Right lobe of liver (tissue), 6 donors: ENCODE measurements around the gene SEMA4F. TPM values are rescaled to one million over a fixed set of nuclear protein-coding genes. Genes with fewer than 3 reads are reported as not detected.

Experiments used
- ATAC-seq, 4 donors: fragments of 200-7000 bp; cut with Tn5 transposase; one replicate each; pipeline ENCODE4 v1.9.1; 2020; ENCODE audit warnings: mild to moderate bottlenecking in 4 of 4, moderate library complexity in 4 of 4
- DNase-seq, 3 donors: peaks; one replicate each; pipeline ENCODE4 v3.0.0-alpha.2; 2020
- H3K27ac ChIP-seq, 3 donors: fragments of 200-600 bp; one replicate each; pipeline ENCODE4 v1.8.0; 2022
- H3K27me3 ChIP-seq, 2 donors: fragments of 200-600 bp; one replicate each; pipeline ENCODE4 v1.8.0; 2022
- H3K36me3 ChIP-seq, 4 donors: fragments of 200-600 bp; sonication (generic) in 1 of 4; one replicate each; pipeline versions ENCODE4 v1.5.1 to v1.8.0; 2017 to 2022; ENCODE audit warnings: control low read depth in 1 of 4
- H3K4me1 ChIP-seq, 4 donors: fragments of 200-600 bp; sonication (generic) in 1 of 4; one replicate each; pipeline versions ENCODE4 v1.5.1 to v1.8.0; 2017 to 2022; ENCODE audit warnings: control low read depth in 1 of 4
- H3K4me3 ChIP-seq, 3 donors: fragments of 200-600 bp; one replicate each; pipeline ENCODE4 v1.8.0; 2022
- H3K9me3 ChIP-seq, 4 donors: fragments of 200-600 bp; sonication (generic) in 1 of 4; one replicate each; pipeline versions ENCODE4 v1.5.1 to v1.8.0; 2017 to 2022; ENCODE audit warnings: control low read depth in 1 of 4
- POLR2A ChIP-seq: fragments of 450-650 bp; IDR thresholded peaks from one replicate; pipeline ENCODE4 v1.6.1; 2017; ENCODE audit warnings: antibody characterized with exemption, mild to moderate bottlenecking
- WGBS: methylation state at CpG from one replicate; pipeline ENCODE4 v1.1.6; 2018; ENCODE audit warnings: low coverage, low lambda C conversion rate; ENCODE audit not compliant: insufficient coverage; ENCODE audit errors: missing lambda C conversion rate; 5-methylcytosine and 5-hydroxymethylcytosine counted together
- intact Hi-C, 2 donors: fragments of 100-400 bp; cut with DNase I; formaldehyde crosslinking; loops; one replicate each; pipeline versions ENCODE4 v1.11.2 to v1.14.1; 2022
- total RNA-seq, 6 experiments: library from RNA; depleted of rRNA in 2 of 6; stranded (reverse); fragments of >200 nt in 2 of 6; fragmentation: NEBNext Ultra II Directional in 3 of 6; extraction: Animal tissue kit (Norgen Biotek cat#: 25700) in 3 of 6; gene quantifications; one replicate each; pipeline versions ENCODE4 v1.1.0 to v1.2.4, GENCODE V29; 2016 to 2023
- TF ChIP-seq, protein P1 (sequence below), 4 donors: fragments of 200-600 bp in 3 of 4; fragments of 450-650 bp in 1 of 4; IDR thresholded peaks; one replicate each; pipeline versions ENCODE4 v1.5.1 to v1.8.0; 2016 to 2022; ENCODE audit warnings: antibody characterized with exemption in 4 of 4, mild to moderate bottlenecking in 2 of 4
- donor health status: DM: no; HTN: yes; CAD: no.
- donor health status: DM: no; HTN: no; CAD: no.
- donor health status: DM: no; HTN: no; CAD: no.
- donor health status: DM: no; HTN: yes; CAD: no.
- donor health status: DM: no; HTN: yes; CAD: no.

The SEMA4F gene
- total RNA-seq, 6 experiments from 2014 or later: 1.1 to 2.3 (median 1.6) TPM

DNA sequence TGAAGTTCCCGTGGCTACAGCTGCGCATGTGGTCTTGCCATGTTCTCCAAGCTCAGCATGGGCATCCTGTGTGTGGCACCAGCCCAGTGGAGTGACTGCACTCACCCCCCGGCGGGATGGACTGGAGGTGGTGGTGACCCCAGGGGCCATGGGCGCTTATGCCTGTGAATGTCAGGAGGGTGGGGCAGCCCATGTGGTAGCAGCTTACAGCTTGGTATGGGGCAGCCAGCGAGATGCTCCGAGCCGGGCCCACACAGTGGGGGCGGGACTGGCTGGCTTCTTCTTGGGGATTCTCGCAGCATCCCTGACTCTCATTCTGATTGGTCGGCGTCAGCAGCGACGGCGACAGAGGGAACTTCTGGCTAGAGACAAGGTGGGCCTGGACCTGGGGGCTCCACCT lies 25.6 kb downstream of the SEMA4F start:
- H3K27me3 ChIP-seq: no peaks in the 10 kb centered on the region
- no peak overlapping the region for H3K27ac ChIP-seq
- H3K36me3 ChIP-seq: no peaks in the 10 kb centered on the region
- intact Hi-C loops: loop anchor here in 1 of 2 donors (5.0 kb wide), 1 partner anchor 198 kb away; no protein-coding TSS in a partner anchor
- ATAC-seq (no peak), DNase-seq (no peak)
- H3K4me1 ChIP-seq: no peaks in the 10 kb centered on the region
- no peak for TF ChIP-seq POLR2A
- TF ChIP-seq, protein P1, sequence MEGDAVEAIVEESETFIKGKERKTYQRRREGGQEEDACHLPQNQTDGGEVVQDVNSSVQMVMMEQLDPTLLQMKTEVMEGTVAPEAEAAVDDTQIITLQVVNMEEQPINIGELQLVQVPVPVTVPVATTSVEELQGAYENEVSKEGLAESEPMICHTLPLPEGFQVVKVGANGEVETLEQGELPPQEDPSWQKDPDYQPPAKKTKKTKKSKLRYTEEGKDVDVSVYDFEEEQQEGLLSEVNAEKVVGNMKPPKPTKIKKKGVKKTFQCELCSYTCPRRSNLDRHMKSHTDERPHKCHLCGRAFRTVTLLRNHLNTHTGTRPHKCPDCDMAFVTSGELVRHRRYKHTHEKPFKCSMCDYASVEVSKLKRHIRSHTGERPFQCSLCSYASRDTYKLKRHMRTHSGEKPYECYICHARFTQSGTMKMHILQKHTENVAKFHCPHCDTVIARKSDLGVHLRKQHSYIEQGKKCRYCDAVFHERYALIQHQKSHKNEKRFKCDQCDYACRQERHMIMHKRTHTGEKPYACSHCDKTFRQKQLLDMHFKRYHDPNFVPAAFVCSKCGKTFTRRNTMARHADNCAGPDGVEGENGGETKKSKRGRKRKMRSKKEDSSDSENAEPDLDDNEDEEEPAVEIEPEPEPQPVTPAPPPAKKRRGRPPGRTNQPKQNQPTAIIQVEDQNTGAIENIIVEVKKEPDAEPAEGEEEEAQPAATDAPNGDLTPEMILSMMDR (IDR thresholded peaks at IDR 0.05): no peak
- 91% methylated on average over 12 of the region's 15 CpGs for WGBS
- no peak overlapping the region for H3K4me3 ChIP-seq
- H3K9me3 ChIP-seq: no peaks in the 10 kb centered on the region

DNA sequence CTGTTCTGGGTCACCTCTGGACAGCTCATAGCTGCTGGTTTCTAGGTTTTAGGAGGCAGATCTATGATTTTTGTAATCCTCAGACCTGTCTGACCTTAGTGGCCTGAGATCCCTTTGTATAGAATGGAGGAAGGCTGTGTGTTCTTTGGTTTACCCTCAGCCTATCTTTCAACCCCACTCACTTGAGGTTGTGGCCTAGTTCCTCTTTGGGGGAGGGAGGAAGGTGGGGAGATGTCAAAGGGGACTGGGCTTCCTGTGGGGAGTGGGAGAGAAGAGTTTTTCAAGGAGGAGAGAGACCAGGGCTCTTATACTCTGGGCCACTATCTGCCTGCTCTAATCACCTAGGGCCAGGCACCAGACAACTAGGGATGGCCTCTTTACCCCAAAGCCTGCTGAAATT lies 28.5 kb downstream of the SEMA4F start:
- intact Hi-C loops: loop anchor here in 1 of 2 donors (5.0 kb wide), 1 partner anchor 195 kb away; no protein-coding TSS in a partner anchor
- Histone ChIP-seq H3K4me3 (no peak overlapping the region), H3K9me3 (no peaks in the 10 kb centered on the region), H3K4me1 (no peaks in the 10 kb centered on the region), H3K27me3 (no peaks in the 10 kb centered on the region), H3K27ac (no peak overlapping the region), H3K36me3 (no peaks in the 10 kb centered on the region)
- ATAC-seq (no peak), DNase-seq (no peak)
- TF ChIP-seq, protein P1 (IDR thresholded peaks at IDR 0.05): no peak
- no peak for TF ChIP-seq POLR2A

DNA sequence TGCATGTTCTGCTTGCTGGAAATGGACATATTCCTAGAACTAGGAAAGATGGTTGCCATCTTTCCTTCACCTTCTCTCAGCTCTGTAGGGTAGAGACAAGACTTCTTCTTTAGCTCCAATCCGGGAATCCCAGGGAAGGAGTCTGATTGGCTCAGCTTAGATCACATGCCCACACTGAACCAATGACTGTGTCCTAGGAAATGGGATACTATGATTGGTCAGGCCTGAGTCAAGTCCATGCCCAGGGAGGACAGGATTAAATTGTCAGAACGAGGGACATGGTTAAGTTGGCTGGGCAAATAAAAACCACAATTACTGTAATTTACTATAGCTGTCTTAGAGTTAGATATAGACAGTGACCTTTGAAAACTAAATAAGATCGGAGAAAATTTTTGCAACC lies 31.4 kb downstream of the SEMA4F start:
- Histone ChIP-seq H3K4me1 (no peaks in the 10 kb centered on the region), H3K4me3 (no peak overlapping the region), H3K27ac (no peak overlapping the region), H3K36me3 (no peaks in the 10 kb centered on the region), H3K27me3 (no peaks in the 10 kb centered on the region), H3K9me3 (no peaks in the 10 kb centered on the region)
- TF ChIP-seq POLR2A: no peak
- TF ChIP-seq, protein P1 (IDR thresholded peaks at IDR 0.05): no peak
- DNase-seq: no peak
- intact Hi-C loops: no loop called here
- WGBS: 52% methylated on average over 3 of the region's 3 CpGs
- no peak for ATAC-seq

DNA sequence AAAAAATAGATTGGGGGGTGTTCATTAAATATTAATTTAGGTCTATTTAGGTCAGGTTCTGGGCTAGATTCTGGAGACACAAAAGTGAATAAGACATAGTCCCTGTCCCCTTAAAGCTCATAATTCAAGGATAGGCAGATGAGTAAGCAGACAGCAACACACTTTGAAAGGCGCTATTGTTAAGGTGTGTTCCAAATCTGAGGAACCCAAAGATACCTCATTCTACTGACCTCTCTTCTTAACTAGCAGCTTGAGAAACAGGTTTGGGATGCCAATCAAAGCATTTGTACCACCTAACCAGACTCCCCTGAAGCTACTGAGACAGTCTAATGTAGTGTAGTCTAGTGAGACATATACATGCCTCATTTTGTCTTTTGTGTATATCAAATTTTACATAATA lies 34.8 kb downstream of the SEMA4F start:
- intact Hi-C loops: no loop called here
- TF ChIP-seq POLR2A: no peak
- TF ChIP-seq, protein P1 (IDR thresholded peaks at IDR 0.05): no peak
- Histone ChIP-seq H3K27ac (no peak overlapping the region), H3K36me3 (no peaks in the 10 kb centered on the region), H3K4me1 (no peaks in the 10 kb centered on the region), H3K9me3 (no peaks in the 10 kb centered on the region), H3K4me3 (no peak overlapping the region), H3K27me3 (no peaks in the 10 kb centered on the region)
- ATAC-seq (no peak), DNase-seq (no peak)
- WGBS: 89% methylated on average over 1 of the region's 1 CpG

DNA sequence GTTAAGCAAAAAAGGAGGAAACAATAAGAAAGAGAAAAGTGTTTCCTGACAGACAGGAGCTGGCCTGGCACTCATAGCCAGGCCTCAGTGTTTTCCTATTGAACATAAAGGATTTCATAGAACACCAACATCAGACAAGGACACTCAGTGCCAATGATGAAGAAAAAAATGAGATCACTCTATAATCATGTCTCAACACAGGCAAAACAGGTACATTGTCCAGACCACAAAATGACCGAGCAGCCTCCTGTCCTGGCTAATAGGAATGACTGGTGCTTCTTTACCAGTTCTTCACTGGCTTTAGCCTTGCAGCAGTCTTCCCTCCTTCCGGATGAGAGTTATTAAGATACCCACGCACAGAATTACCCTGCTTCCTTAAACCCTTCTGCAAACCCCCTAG lies 35.6 kb downstream of the SEMA4F start:
- 42% methylated on average over 3 of the region's 3 CpGs for WGBS
- H3K27me3 ChIP-seq: no peaks in the 10 kb centered on the region
- no peak overlapping the region for H3K4me3 ChIP-seq
- intact Hi-C loops: no loop called here
- TF ChIP-seq, protein P1 (IDR thresholded peaks at IDR 0.05): no peak
- TF ChIP-seq POLR2A: no peak
- H3K9me3 ChIP-seq: no peaks in the 10 kb centered on the region
- H3K27ac ChIP-seq: no peak overlapping the region
- no peak for DNase-seq
- no peak for ATAC-seq
- H3K4me1 ChIP-seq: no peaks in the 10 kb centered on the region
- no peaks in the 10 kb centered on the region for H3K36me3 ChIP-seq
